ENCODE measurements around the gene ARAP3. TPM values are rescaled to one million over a fixed set of nuclear protein-coding genes. Genes with fewer than 3 reads are reported as not detected.

ARAP3 gene
- total RNA-seq, 1 experiment from 2014 or later = 17.5 TPM

DNA sequence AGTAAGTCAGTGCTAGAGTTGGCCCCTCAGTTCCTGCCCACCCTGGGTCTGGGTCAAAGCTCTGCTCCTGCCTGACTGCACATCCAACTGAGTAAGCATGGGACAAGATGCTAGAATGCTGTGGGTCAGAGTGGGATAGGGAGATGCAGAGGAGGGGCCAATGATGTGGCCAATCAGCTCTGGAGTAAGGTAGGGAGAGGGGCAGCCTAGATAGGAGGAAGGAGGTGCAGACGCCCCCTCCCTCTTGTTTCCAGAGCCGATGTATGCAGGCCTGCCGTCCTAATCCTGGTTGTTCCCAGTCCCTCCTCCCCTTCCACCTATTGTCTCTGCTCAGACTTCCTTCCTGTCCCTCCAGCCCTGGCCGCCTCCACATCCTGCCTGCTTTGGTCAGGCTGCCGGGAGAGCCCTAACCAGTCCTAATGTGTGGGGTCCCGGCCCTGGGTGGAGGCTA is 1.3 kb downstream of the ARAP3 start:
- Mint-ChIP-seq H3K4me3 (ENCODE audit: low read depth, unreplicated experiment) (peak overlapping the region; percentile 76), H3K9me3 (ENCODE audit: low read depth, unreplicated experiment) (no peaks in the 10 kb centered on the region), H3K4me1 (ENCODE audit: low read depth, unreplicated experiment) (peaks cover 12% of the 10 kb centered on the region), H3K27me3 (ENCODE audit: unreplicated experiment) (no peaks in the 10 kb centered on the region), H3K36me3 (ENCODE audit: insufficient read depth, unreplicated experiment) (peaks cover 20% of the 10 kb centered on the region), H3K27ac (ENCODE audit: unreplicated experiment) (peak overlapping the region; percentile 63)
- CTCF ChIA-PET = interaction anchor here (1.5 kb wide), 1 partner anchor 16 kb away, joined by 5 read pairs; no protein-coding TSS in a partner anchor
- TF ChIP-seq, protein P1, sequence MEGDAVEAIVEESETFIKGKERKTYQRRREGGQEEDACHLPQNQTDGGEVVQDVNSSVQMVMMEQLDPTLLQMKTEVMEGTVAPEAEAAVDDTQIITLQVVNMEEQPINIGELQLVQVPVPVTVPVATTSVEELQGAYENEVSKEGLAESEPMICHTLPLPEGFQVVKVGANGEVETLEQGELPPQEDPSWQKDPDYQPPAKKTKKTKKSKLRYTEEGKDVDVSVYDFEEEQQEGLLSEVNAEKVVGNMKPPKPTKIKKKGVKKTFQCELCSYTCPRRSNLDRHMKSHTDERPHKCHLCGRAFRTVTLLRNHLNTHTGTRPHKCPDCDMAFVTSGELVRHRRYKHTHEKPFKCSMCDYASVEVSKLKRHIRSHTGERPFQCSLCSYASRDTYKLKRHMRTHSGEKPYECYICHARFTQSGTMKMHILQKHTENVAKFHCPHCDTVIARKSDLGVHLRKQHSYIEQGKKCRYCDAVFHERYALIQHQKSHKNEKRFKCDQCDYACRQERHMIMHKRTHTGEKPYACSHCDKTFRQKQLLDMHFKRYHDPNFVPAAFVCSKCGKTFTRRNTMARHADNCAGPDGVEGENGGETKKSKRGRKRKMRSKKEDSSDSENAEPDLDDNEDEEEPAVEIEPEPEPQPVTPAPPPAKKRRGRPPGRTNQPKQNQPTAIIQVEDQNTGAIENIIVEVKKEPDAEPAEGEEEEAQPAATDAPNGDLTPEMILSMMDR (IDR thresholded peaks at IDR 0.05; ENCODE audit: unreplicated experiment) = no peak
- BruUV-seq (replicated peaks) = no TSS peak
- intact Hi-C loops (cut with micrococcal nuclease; ENCODE audit: unreplicated experiment) = no loop called here
- peak; percentile 31 for DNase-seq

DNA sequence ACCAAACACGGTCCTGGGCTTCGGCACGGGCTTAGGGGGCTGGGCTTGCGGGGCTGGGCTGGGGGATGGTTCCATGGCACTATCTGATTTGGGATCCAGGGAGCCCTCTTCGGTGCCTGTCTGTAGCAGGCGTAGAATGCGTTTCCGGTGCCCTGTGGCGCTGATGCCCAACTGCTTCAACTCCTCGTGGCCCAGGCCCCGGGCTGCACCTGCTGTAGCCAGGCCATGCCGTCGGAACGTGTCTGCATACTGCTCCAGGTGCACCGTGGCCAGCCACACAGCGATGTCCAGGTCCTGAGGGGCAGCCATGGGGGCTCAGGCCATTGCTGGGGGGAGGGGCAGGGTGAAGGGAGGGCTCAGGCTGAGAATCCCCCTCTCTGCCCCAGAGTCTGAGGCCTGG is 1.9 kb downstream of the ARAP3 start:
- no peak for DNase-seq
- Mint-ChIP-seq H3K4me3 (ENCODE audit: low read depth, unreplicated experiment) (no peak overlapping the region), H3K4me1 (ENCODE audit: low read depth, unreplicated experiment) (peaks cover 12% of the 10 kb centered on the region), H3K9me3 (ENCODE audit: low read depth, unreplicated experiment) (no peaks in the 10 kb centered on the region), H3K27ac (ENCODE audit: unreplicated experiment) (no peak overlapping the region), H3K36me3 (ENCODE audit: insufficient read depth, unreplicated experiment) (peaks cover 20% of the 10 kb centered on the region), H3K27me3 (ENCODE audit: unreplicated experiment) (no peaks in the 10 kb centered on the region)
- TF ChIP-seq, protein P1 (IDR thresholded peaks at IDR 0.05; ENCODE audit: unreplicated experiment) = no peak
- intact Hi-C loops (cut with micrococcal nuclease; ENCODE audit: unreplicated experiment) = no loop called here
- no TSS peak for BruUV-seq (replicated peaks)
- CTCF ChIA-PET = no interaction called here

DNA sequence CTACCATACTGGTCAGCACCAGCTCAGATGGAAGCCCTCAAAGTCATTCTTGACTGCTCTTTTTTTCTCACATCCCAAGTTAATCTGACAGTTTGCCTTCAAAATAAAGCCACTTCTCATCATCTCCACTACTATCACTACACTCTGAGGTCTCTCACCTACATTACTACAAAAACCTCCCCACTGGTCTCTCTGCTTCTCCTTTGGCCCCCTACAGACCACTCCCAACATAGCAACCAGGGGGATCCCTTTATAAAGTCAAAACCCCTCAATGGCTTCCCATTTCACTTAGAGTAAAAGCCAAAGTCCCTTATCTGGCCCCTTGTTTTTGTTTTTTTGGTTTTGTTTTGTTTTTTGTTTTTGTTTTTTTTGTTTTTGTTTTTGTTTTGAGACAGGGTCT is 4.6 kb downstream of the ARAP3 start:
- H3K36me3 Mint-ChIP-seq (ENCODE audit: insufficient read depth, unreplicated experiment) = peaks cover 20% of the 10 kb centered on the region
- no peak overlapping the region for H3K27ac Mint-ChIP-seq (ENCODE audit: unreplicated experiment)
- H3K27me3 Mint-ChIP-seq (ENCODE audit: unreplicated experiment) = no peaks in the 10 kb centered on the region
- intact Hi-C loops (cut with micrococcal nuclease; ENCODE audit: unreplicated experiment) = no loop called here
- H3K9me3 Mint-ChIP-seq (ENCODE audit: low read depth, unreplicated experiment) = no peaks in the 10 kb centered on the region
- DNase-seq = no peak
- TF ChIP-seq, protein P1 (IDR thresholded peaks at IDR 0.05; ENCODE audit: unreplicated experiment) = peak; percentile 36
- peaks cover 12% of the 10 kb centered on the region for H3K4me1 Mint-ChIP-seq (ENCODE audit: low read depth, unreplicated experiment)
- H3K4me3 Mint-ChIP-seq (ENCODE audit: low read depth, unreplicated experiment) = no peak overlapping the region
- BruUV-seq (replicated peaks) = no TSS peak
- CTCF ChIA-PET = no interaction called here

DNA sequence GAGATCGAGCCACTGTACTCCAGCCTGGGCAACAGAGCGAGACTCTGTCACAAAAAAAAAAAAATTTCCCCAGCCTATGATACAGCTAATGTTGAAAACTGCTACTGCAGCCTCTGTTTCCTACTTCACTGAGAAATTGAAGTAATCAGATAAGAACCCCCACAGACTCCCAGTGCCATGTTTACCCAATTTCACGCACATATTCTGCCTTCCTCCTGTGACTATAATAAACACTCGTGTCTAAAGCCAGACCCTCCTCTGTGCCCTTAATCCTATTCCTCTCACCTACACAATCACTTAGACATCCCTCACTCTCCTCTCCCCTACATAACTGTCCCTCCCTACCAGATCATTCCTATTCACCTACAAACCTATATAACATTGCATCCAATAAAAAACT is 6.4 kb downstream of the ARAP3 start:
- H3K9me3 Mint-ChIP-seq (ENCODE audit: low read depth, unreplicated experiment) = no peaks in the 10 kb centered on the region
- no peak overlapping the region for H3K4me3 Mint-ChIP-seq (ENCODE audit: low read depth, unreplicated experiment)
- H3K36me3 Mint-ChIP-seq (ENCODE audit: insufficient read depth, unreplicated experiment) = peaks cover 9% of the 10 kb centered on the region
- intact Hi-C loops (cut with micrococcal nuclease; ENCODE audit: unreplicated experiment) = no loop called here
- DNase-seq = no peak
- CTCF ChIA-PET = no interaction called here
- no TSS peak for BruUV-seq (replicated peaks)
- H3K27me3 Mint-ChIP-seq (ENCODE audit: unreplicated experiment) = no peaks in the 10 kb centered on the region
- H3K4me1 Mint-ChIP-seq (ENCODE audit: low read depth, unreplicated experiment) = no peaks in the 10 kb centered on the region
- TF ChIP-seq, protein P1 (IDR thresholded peaks at IDR 0.05; ENCODE audit: unreplicated experiment) = no peak
- H3K27ac Mint-ChIP-seq (ENCODE audit: unreplicated experiment) = no peak overlapping the region
